ENCODE measurements around the gene OR1L6. TPM values are rescaled to one million over a fixed set of nuclear protein-coding genes. Genes with fewer than 3 reads are reported as not detected.

Gene OR1L6
- not detected for polyA plus RNA-seq (2013, experiment 1 of 2; ENCODE audit: insufficient read length)
- polyA plus RNA-seq (2013, experiment 2 of 2; ENCODE audit: insufficient read length) = not detected

- DNase-seq = no peak
Measured at GRCh38 chr9:122742003-122742402, at the start of gene OR1L6. Gene OR1L6, plus strand, starts transcription at chr9:122742303. Its CDS starts 7,545 bp downstream, at chr9:122749848.

- DNase-seq = no peak
Measured at GRCh38 chr9:122695696-122696095, 46.4 kb upstream of the OR1L6 start.

GRCh38 chr9:122718038-122718437 is 24.1 kb upstream of the OR1L6 start:
- DNase-seq = no peak

GRCh38 chr9:122719218-122719617 is 22.9 kb upstream of the OR1L6 start:
- DNase-seq = no peak

GRCh38 chr9:122723690-122724089 is 18.4 kb upstream of the OR1L6 start, which contains the start of gene OR1L4:
Gene OR1L4, plus strand, starts transcription at chr9:122723990. Its CDS starts 0 bp downstream, at chr9:122723990.
- DNase-seq = no peak

- DNase-seq = no peak
Measured at GRCh38 chr9:122754825-122755224, 12.7 kb downstream of the OR1L6 start.

GRCh38 chr9:122767817-122768216 is 25.7 kb downstream of the OR1L6 start:
- DNase-seq = no peak

- DNase-seq = no peak
Measured at GRCh38 chr9:122777052-122777451, 34.9 kb downstream of the OR1L6 start.

- peak; percentile 19 for DNase-seq
Measured at GRCh38 chr9:122777935-122778627, 36.0 kb downstream of the OR1L6 start.

- no peak for DNase-seq
Measured at GRCh38 chr9:122779181-122779580, 37.1 kb downstream of the OR1L6 start.

- DNase-seq = no peak
Measured at GRCh38 chr9:122780026-122780425, 37.9 kb downstream of the OR1L6 start.

GRCh38 chr9:122781671-122782070 is 39.6 kb downstream of the OR1L6 start:
- DNase-seq = no peak

- DNase-seq = no peak
Measured at GRCh38 chr9:122785269-122785668, 43.2 kb downstream of the OR1L6 start.

- DNase-seq = no peak
Measured at GRCh38 chr9:122786338-122786737, 44.2 kb downstream of the OR1L6 start.

- no peak for DNase-seq
Measured at GRCh38 chr9:122788831-122789230, 46.7 kb downstream of the OR1L6 start, which contains the start of gene OR5C1. Gene OR5C1, plus strand, starts transcription at chr9:122788933. Its CDS starts 0 bp downstream, at chr9:122788933.

GRCh38 chr9:122789256-122790046 is 47.3 kb downstream of the OR1L6 start:
- DNase-seq = no peak

- DNase-seq = no peak
Measured at GRCh38 chr9:122791872-122792669, 50.0 kb downstream of the OR1L6 start.

- DNase-seq = no peak
Measured at GRCh38 chr9:122797316-122798063, 55.4 kb downstream of the OR1L6 start.
